Measurements from ENCODE around the gene CMSS1. TPM values are rescaled to one million over a fixed set of nuclear protein-coding genes. Genes with fewer than 3 reads are reported as not detected.

CMSS1 gene
- total RNA-seq, 1 experiment from 2014 or later, result 98.6 TPM

DNA sequence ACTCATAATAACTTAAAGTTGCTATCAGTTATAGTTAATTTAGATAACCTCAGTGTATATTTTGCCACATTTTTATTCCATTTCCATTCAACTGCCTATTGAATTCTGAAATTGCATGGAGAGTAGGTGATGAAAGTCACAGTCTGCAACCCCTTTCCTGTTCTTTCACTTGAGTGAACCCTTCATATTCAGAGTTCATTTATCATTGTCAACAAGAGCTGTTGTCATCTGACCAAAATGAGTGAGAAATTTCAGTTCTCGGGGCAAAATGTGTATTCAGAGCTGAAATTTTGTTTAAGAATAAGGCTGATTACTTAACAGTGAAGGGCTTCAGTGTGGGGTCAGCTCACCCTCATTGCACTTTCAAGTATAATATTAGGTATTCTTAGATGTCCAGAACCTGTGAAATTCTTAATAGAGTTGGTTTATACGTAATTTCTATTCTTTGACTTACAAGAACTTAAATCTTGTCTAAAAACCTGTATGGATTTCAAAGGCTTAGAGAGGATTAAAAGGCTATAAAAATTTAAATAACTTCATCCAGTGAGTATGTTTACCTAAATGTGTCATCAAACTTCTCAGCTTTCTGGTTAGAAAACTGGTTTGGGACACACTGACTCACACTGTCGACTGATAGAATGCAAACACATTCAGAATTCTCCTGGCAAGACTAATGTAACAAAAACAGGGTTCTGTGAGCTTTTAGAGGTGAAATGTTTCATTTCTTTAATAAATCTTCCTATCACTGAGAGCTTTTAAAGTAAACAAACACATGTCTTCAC is 92.2 kb downstream of the CMSS1 start:
- no peak for DNase-seq (ENCODE audit: low spot score)
- Histone ChIP-seq H3K9me3 (ENCODE audit: low read depth, low read length, poor library complexity, severe bottlenecking) (no peaks in the 10 kb centered on the region), H3K27ac (ENCODE audit: low read depth, low read length, poor library complexity, severe bottlenecking) (no peak overlapping the region), H3K4me1 (ENCODE audit: insufficient read depth, low read length, poor library complexity, severe bottlenecking) (peaks cover 33% of the 10 kb centered on the region), H3K4me3 (ENCODE audit: low read depth, low read length, poor library complexity, severe bottlenecking) (no peak overlapping the region), H3K36me3 (ENCODE audit: insufficient read depth, low read length, poor library complexity, severe bottlenecking) (no peaks in the 10 kb centered on the region), H3K27me3 (replicated peaks; ENCODE audit: insufficient read depth, low read depth, low read length, poor library complexity) (no peaks in the 10 kb centered on the region)
- TF ChIP-seq EZH2 (IDR thresholded peaks at IDR 0.05; ENCODE audit: borderline replicate concordance, low read depth, low read length, poor library complexity, severe bottlenecking), result no peak
- CTCF ChIA-PET, result no interaction called here
- intact Hi-C loops (cut with micrococcal nuclease; ENCODE audit: unreplicated experiment), result no loop called here
- no TSS peak for BruUV-seq (replicated peaks)
- POLR2A ChIA-PET (ENCODE audit: low non-redundant PET), result interaction anchor here (0.6 kb wide), 1 partner anchor 368 kb away, joined by 9 read pairs; no protein-coding TSS in a partner anchor

DNA sequence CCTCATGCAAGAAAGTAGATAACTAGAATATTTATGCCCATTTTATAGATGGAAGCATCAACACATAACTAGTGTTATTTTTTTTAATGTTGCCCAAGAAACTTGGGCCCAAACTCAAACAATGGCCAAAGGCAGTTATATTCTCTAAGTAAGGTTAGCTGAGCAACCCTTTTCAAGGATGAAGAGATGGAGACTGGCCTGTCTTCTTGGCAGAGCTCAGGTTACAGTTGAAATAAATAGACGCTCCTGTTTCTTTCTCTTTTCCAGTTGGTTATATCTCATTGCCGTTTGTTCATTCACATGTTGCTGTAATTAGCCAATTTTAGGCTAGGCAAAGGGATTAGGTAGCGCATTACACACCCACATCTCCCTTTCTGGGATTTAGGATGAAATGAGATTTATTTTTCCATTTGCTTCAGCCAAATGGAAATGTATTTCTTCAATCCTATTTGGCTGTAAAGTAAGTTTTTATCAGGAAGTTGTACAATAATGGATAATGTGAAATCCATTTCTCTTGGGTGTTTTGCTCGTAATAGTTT is 93.2 kb downstream of the CMSS1 start:
- DNase-seq (ENCODE audit: low spot score), result peak; percentile 55
- peaks cover 33% of the 10 kb centered on the region for H3K4me1 ChIP-seq (ENCODE audit: insufficient read depth, low read length, poor library complexity, severe bottlenecking)
- BruUV-seq (replicated peaks), result no TSS peak
- ChIA-PET CTCF (no interaction called here), POLR2A (ENCODE audit: low non-redundant PET) (interaction anchor here (0.6 kb wide), 1 partner anchor 367 kb away, joined by 9 read pairs; no protein-coding TSS in a partner anchor)
- H3K9me3 ChIP-seq (ENCODE audit: low read depth, low read length, poor library complexity, severe bottlenecking), result no peaks in the 10 kb centered on the region
- no peaks in the 10 kb centered on the region for H3K27me3 ChIP-seq (replicated peaks; ENCODE audit: insufficient read depth, low read depth, low read length, poor library complexity)
- no peak overlapping the region for H3K4me3 ChIP-seq (ENCODE audit: low read depth, low read length, poor library complexity, severe bottlenecking)
- H3K27ac ChIP-seq (ENCODE audit: low read depth, low read length, poor library complexity, severe bottlenecking), result no peak overlapping the region
- H3K36me3 ChIP-seq (ENCODE audit: insufficient read depth, low read length, poor library complexity, severe bottlenecking), result no peaks in the 10 kb centered on the region
- intact Hi-C loops (cut with micrococcal nuclease; ENCODE audit: unreplicated experiment), result no loop called here
- TF ChIP-seq EZH2 (IDR thresholded peaks at IDR 0.05; ENCODE audit: borderline replicate concordance, low read depth, low read length, poor library complexity, severe bottlenecking), result no peak
- no peak for TF ChIP-seq CTCF (conservative IDR thresholded peaks at IDR 0.05; ENCODE audit: low read depth, low read length)

DNA sequence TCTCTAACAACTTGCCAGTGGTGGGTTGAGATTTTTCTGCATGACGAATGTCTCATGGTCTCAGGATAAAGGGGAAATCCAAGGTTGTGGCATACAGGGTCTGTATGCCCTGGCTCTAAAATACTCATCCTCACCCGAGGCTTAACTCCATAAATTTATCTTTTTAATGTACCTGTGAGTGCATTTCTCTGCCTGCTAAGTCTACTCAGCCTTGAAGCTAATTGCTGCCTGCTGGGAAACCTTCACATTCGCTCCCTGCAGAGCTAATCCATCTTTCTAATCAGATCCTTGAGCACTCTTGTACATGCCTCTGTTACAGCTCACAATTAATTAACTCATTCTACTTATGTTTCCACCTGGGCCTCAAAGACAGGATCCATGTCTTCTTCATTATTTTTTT is 93.8 kb downstream of the CMSS1 start:
- Histone ChIP-seq H3K27me3 (replicated peaks; ENCODE audit: insufficient read depth, low read depth, low read length, poor library complexity) (no peaks in the 10 kb centered on the region), H3K27ac (ENCODE audit: low read depth, low read length, poor library complexity, severe bottlenecking) (no peak overlapping the region), H3K4me3 (ENCODE audit: low read depth, low read length, poor library complexity, severe bottlenecking) (no peak overlapping the region), H3K4me1 (ENCODE audit: insufficient read depth, low read length, poor library complexity, severe bottlenecking) (peaks cover 33% of the 10 kb centered on the region), H3K36me3 (ENCODE audit: insufficient read depth, low read length, poor library complexity, severe bottlenecking) (no peaks in the 10 kb centered on the region), H3K9me3 (ENCODE audit: low read depth, low read length, poor library complexity, severe bottlenecking) (no peaks in the 10 kb centered on the region)
- no TSS peak for BruUV-seq (replicated peaks)
- ChIA-PET POLR2A (ENCODE audit: low non-redundant PET) (no interaction called here), CTCF (interaction anchor here (0.8 kb wide), 1 partner anchor 68 kb away, joined by 3 read pairs; no protein-coding TSS in a partner anchor)
- intact Hi-C loops (cut with micrococcal nuclease; ENCODE audit: unreplicated experiment), result no loop called here
- TF ChIP-seq CTCF (conservative IDR thresholded peaks at IDR 0.05; ENCODE audit: low read depth, low read length) (no peak), EZH2 (IDR thresholded peaks at IDR 0.05; ENCODE audit: borderline replicate concordance, low read depth, low read length, poor library complexity, severe bottlenecking) (no peak)
- peak; percentile 41 for DNase-seq (ENCODE audit: low spot score)

All from A673 (cell line).